ENCODE measurements around the gene MYO15B.
"Not testable (repeated sequence)": the region's sequence is repeated elsewhere in the genome, so short reads cannot be mapped to it uniquely, and the experiment has no call there.

The MYO15B gene

GRCh38 chr17:75575197-75575596 lies 12.4 kb upstream of the MYO15B start:
- no peak for DNase-seq
- peaks cover 0 to 18% (median 17%) of the 10 kb centered on the region in 4 experiments for H3K4me1 ChIP-seq (ENCODE audit: control extremely low read depth in 1 of 4, control insufficient read depth in 4 of 4, insufficient read depth in 4 of 4, low read length in 3 of 4)
- H3K9me3 ChIP-seq (ENCODE audit: control extremely low read depth in 1 of 5, control insufficient read depth in 4 of 5, insufficient read depth in 2 of 5, low read depth in 1 of 5, low read length in 4 of 5): no peaks in the 10 kb centered on the region
- H3K4me3 ChIP-seq (ENCODE audit: control insufficient read depth in 1 of 7, extremely low read depth in 1 of 7, insufficient read depth in 4 of 7, low read depth in 2 of 7, low read length in 6 of 7): no peak overlapping the region
- no peak overlapping the region for H3K27ac ChIP-seq (ENCODE audit: insufficient read depth in 1 of 2, low read depth in 1 of 2, low read length in 2 of 2, poor library complexity in 1 of 2, severe bottlenecking in 2 of 2)
- CTCF ChIA-PET: no interaction called here
- H3K27me3 ChIP-seq (replicated peaks in 2 of 5; ENCODE audit: control insufficient read depth in 4 of 5, insufficient read depth in 5 of 5, low read length in 4 of 5): no peaks in the 10 kb centered on the region
- H3K36me3 ChIP-seq (ENCODE audit: control insufficient read depth in 4 of 4, insufficient read depth in 4 of 4, low read length in 3 of 4): peaks cover 0 to 2% (median 0%) of the 10 kb centered on the region in 4 experiments
- WGBS (ENCODE audit: insufficient coverage): 98% methylated on average over 9 of the region's 10 CpGs
- POLR2A ChIA-PET: no interaction called here

GRCh38 chr17:75575728-75576127 lies 11.9 kb upstream of the MYO15B start:
- ChIA-PET CTCF (no interaction called here), POLR2A (no interaction called here)
- no peak for DNase-seq
- peaks cover 0 to 13% (median 12%) of the 10 kb centered on the region in 4 experiments for H3K4me1 ChIP-seq (ENCODE audit: control extremely low read depth in 1 of 4, control insufficient read depth in 4 of 4, insufficient read depth in 4 of 4, low read length in 3 of 4)
- H3K9me3 ChIP-seq (ENCODE audit: control extremely low read depth in 1 of 5, control insufficient read depth in 4 of 5, insufficient read depth in 2 of 5, low read depth in 1 of 5, low read length in 4 of 5): no peaks in the 10 kb centered on the region
- no peak overlapping the region for H3K27ac ChIP-seq (ENCODE audit: insufficient read depth in 1 of 2, low read depth in 1 of 2, low read length in 2 of 2, poor library complexity in 1 of 2, severe bottlenecking in 2 of 2)
- WGBS (ENCODE audit: insufficient coverage): 79% methylated on average over 9 of the region's 11 CpGs
- H3K36me3 ChIP-seq (ENCODE audit: control insufficient read depth in 4 of 4, insufficient read depth in 4 of 4, low read length in 3 of 4): peaks cover 0 to 2% (median 0%) of the 10 kb centered on the region in 4 experiments
- H3K27me3 ChIP-seq (replicated peaks in 2 of 5; ENCODE audit: control insufficient read depth in 4 of 5, insufficient read depth in 5 of 5, low read length in 4 of 5): no peaks in the 10 kb centered on the region
- H3K4me3 ChIP-seq (ENCODE audit: control insufficient read depth in 1 of 7, extremely low read depth in 1 of 7, insufficient read depth in 4 of 7, low read depth in 2 of 7, low read length in 6 of 7): no peak overlapping the region

- Histone ChIP-seq H3K36me3 (ENCODE audit: control insufficient read depth in 4 of 4, insufficient read depth in 4 of 4, low read length in 3 of 4) (peaks cover 0 to 2% (median 0%) of the 10 kb centered on the region in 4 experiments), H3K27ac (ENCODE audit: insufficient read depth in 1 of 2, low read depth in 1 of 2, low read length in 2 of 2, poor library complexity in 1 of 2, severe bottlenecking in 2 of 2) (no peak overlapping the region), H3K27me3 (replicated peaks in 2 of 5; ENCODE audit: control insufficient read depth in 4 of 5, insufficient read depth in 5 of 5, low read length in 4 of 5) (no peaks in the 10 kb centered on the region), H3K4me1 (ENCODE audit: control extremely low read depth in 1 of 4, control insufficient read depth in 4 of 4, insufficient read depth in 4 of 4, low read length in 3 of 4) (peaks cover 0 to 7% (median 4%) of the 10 kb centered on the region in 4 experiments), H3K9me3 (ENCODE audit: control extremely low read depth in 1 of 5, control insufficient read depth in 4 of 5, insufficient read depth in 2 of 5, low read depth in 1 of 5, low read length in 4 of 5) (no peaks in the 10 kb centered on the region), H3K4me3 (ENCODE audit: control insufficient read depth in 1 of 7, extremely low read depth in 1 of 7, insufficient read depth in 4 of 7, low read depth in 2 of 7, low read length in 6 of 7) (no peak overlapping the region)
- DNase-seq: no peak
- WGBS (ENCODE audit: insufficient coverage): 93% methylated on average over 5 of the region's 15 CpGs
- CTCF ChIA-PET: no interaction called here
- POLR2A ChIA-PET: no interaction called here
These were observed 10.9 kb upstream of the MYO15B start for GRCh38 chr17:75576661-75577060.

GRCh38 chr17:75581121-75581725 lies 6.4 kb upstream of the MYO15B start:
- H3K27me3 ChIP-seq (replicated peaks in 2 of 5; ENCODE audit: control insufficient read depth in 4 of 5, insufficient read depth in 5 of 5, low read length in 4 of 5): not testable (repeated sequence)
- 72% methylated on average over 23 of the region's 23 CpGs for WGBS (ENCODE audit: insufficient coverage)

GRCh38 chr17:75583197-75583596 lies 4.4 kb upstream of the MYO15B start:
- POLR2A ChIA-PET; H3K27ac ChIP-seq (ENCODE audit: insufficient read depth in 1 of 2, low read depth in 1 of 2, low read length in 2 of 2, poor library complexity in 1 of 2, severe bottlenecking in 2 of 2): not testable (repeated sequence)

More at GRCh38 chr17:75581121-75581725, 6.4 kb upstream of the MYO15B start:
- not testable (repeated sequence) for H3K4me1 ChIP-seq (ENCODE audit: control extremely low read depth in 1 of 4, control insufficient read depth in 4 of 4, insufficient read depth in 4 of 4, low read length in 3 of 4); H3K9me3 ChIP-seq (ENCODE audit: control extremely low read depth in 1 of 5, control insufficient read depth in 4 of 5, insufficient read depth in 2 of 5, low read depth in 1 of 5, low read length in 4 of 5); H3K36me3 ChIP-seq (ENCODE audit: control insufficient read depth in 4 of 4, insufficient read depth in 4 of 4, low read length in 3 of 4); H3K27ac ChIP-seq (ENCODE audit: insufficient read depth in 1 of 2, low read depth in 1 of 2, low read length in 2 of 2, poor library complexity in 1 of 2, severe bottlenecking in 2 of 2)
- CTCF ChIA-PET: interaction anchor here (0.8 to 1.2 kb wide), 5 partner anchors 12 to 94 kb away, joined by 3 to 4 read pairs (median 3); no protein-coding TSS in a partner anchor
- POLR2A ChIA-PET: interaction anchor here (0.6 kb wide), 1 partner anchor 111 kb away, joined by 3 read pairs; no protein-coding TSS in a partner anchor
- peak; percentile 22 to 62 (median 52) for DNase-seq
- peak overlapping the region in 4 of 7 experiments; percentile 23 to 54 (median 48) for H3K4me3 ChIP-seq (ENCODE audit: control insufficient read depth in 1 of 7, extremely low read depth in 1 of 7, insufficient read depth in 4 of 7, low read depth in 2 of 7, low read length in 6 of 7)

GRCh38 chr17:75584849-75585175 lies 2.8 kb upstream of the MYO15B start:
- H3K4me3 ChIP-seq (ENCODE audit: control insufficient read depth in 1 of 7, extremely low read depth in 1 of 7, insufficient read depth in 4 of 7, low read depth in 2 of 7, low read length in 6 of 7): no peak overlapping the region
- H3K36me3 ChIP-seq (ENCODE audit: control insufficient read depth in 4 of 4, insufficient read depth in 4 of 4, low read length in 3 of 4): no peaks in the 10 kb centered on the region
- H3K27me3 ChIP-seq (replicated peaks in 2 of 5; ENCODE audit: control insufficient read depth in 4 of 5, insufficient read depth in 5 of 5, low read length in 4 of 5): no peaks in the 10 kb centered on the region
- H3K4me1 ChIP-seq (ENCODE audit: control extremely low read depth in 1 of 4, control insufficient read depth in 4 of 4, insufficient read depth in 4 of 4, low read length in 3 of 4): peaks cover 5 to 28% (median 21%) of the 10 kb centered on the region in 4 experiments
- no peak overlapping the region for H3K27ac ChIP-seq (ENCODE audit: insufficient read depth in 1 of 2, low read depth in 1 of 2, low read length in 2 of 2, poor library complexity in 1 of 2, severe bottlenecking in 2 of 2)
- WGBS (ENCODE audit: insufficient coverage): 98% methylated on average over 7 of the region's 7 CpGs
- DNase-seq: no peak
- POLR2A ChIA-PET: no interaction called here
- CTCF ChIA-PET: no interaction called here
- no peaks in the 10 kb centered on the region for H3K9me3 ChIP-seq (ENCODE audit: control extremely low read depth in 1 of 5, control insufficient read depth in 4 of 5, insufficient read depth in 2 of 5, low read depth in 1 of 5, low read length in 4 of 5)

More at GRCh38 chr17:75583197-75583596, 4.4 kb upstream of the MYO15B start:
- not testable (repeated sequence) for H3K36me3 ChIP-seq (ENCODE audit: control insufficient read depth in 4 of 4, insufficient read depth in 4 of 4, low read length in 3 of 4); H3K4me3 ChIP-seq (ENCODE audit: control insufficient read depth in 1 of 7, extremely low read depth in 1 of 7, insufficient read depth in 4 of 7, low read depth in 2 of 7, low read length in 6 of 7); H3K27me3 ChIP-seq (replicated peaks in 2 of 5; ENCODE audit: control insufficient read depth in 4 of 5, insufficient read depth in 5 of 5, low read length in 4 of 5); H3K9me3 ChIP-seq (ENCODE audit: control extremely low read depth in 1 of 5, control insufficient read depth in 4 of 5, insufficient read depth in 2 of 5, low read depth in 1 of 5, low read length in 4 of 5); DNase-seq
- H3K4me1 ChIP-seq (ENCODE audit: control extremely low read depth in 1 of 4, control insufficient read depth in 4 of 4, insufficient read depth in 4 of 4, low read length in 3 of 4): peaks cover 5 to 17% (median 13%) of the 10 kb centered on the region in 4 experiments
- WGBS (ENCODE audit: insufficient coverage): 94% methylated on average over 5 of the region's 6 CpGs
- CTCF ChIA-PET: interaction anchor here (1.0 to 1.8 kb wide), 3 partner anchors 12 to 262 kb away, joined by 3 to 9 read pairs (median 4); no protein-coding TSS in a partner anchor

GRCh38 chr17:75588596-75589011 lies 1.0 kb downstream of the MYO15B start:
- Histone ChIP-seq H3K4me3 (ENCODE audit: control insufficient read depth in 1 of 7, extremely low read depth in 1 of 7, insufficient read depth in 4 of 7, low read depth in 2 of 7, low read length in 6 of 7) (peak overlapping the region; percentile 73 to 93 (median 84)), H3K27ac (ENCODE audit: insufficient read depth in 1 of 2, low read depth in 1 of 2, low read length in 2 of 2, poor library complexity in 1 of 2, severe bottlenecking in 2 of 2) (peak overlapping the region; percentile 77 to 86), H3K36me3 (ENCODE audit: control insufficient read depth in 4 of 4, insufficient read depth in 4 of 4, low read length in 3 of 4) (peaks cover 0 to 27% (median 24%) of the 10 kb centered on the region in 4 experiments), H3K27me3 (replicated peaks in 2 of 5; ENCODE audit: control insufficient read depth in 4 of 5, insufficient read depth in 5 of 5, low read length in 4 of 5) (no peaks in the 10 kb centered on the region), H3K4me1 (ENCODE audit: control extremely low read depth in 1 of 4, control insufficient read depth in 4 of 4, insufficient read depth in 4 of 4, low read length in 3 of 4) (peaks cover 5 to 31% (median 24%) of the 10 kb centered on the region in 4 experiments), H3K9me3 (ENCODE audit: control extremely low read depth in 1 of 5, control insufficient read depth in 4 of 5, insufficient read depth in 2 of 5, low read depth in 1 of 5, low read length in 4 of 5) (no peaks in the 10 kb centered on the region)
- POLR2A ChIA-PET: interaction anchor here (0.7 to 1.6 kb wide), 6 partner anchors 13 to 72 kb away, joined by 4 to 6 read pairs (median 4); partner anchors contain the start of genes LLGL2 and TSEN54
- no peak for DNase-seq
- WGBS (ENCODE audit: insufficient coverage): under 1% methylated on average over 47 of the region's 49 CpGs
- CTCF ChIA-PET: interaction anchor here (0.6 to 2.6 kb wide), 13 partner anchors 11 to 195 kb away, joined by 3 to 8 read pairs (median 4); partner anchors contain the start of genes LLGL2 and TSEN54

Measured in common myeloid progenitor, CD34-positive (primary cell).